Endothelial cell of umbilical vein (primary cell): ENCODE measurements around the gene RIC8B.

Experiments used
- EZH2 ChIP-seq: IDR thresholded peaks from 2 replicates; pipeline ENCODE4 v1.6.1; 2012; ENCODE audit warnings: borderline replicate concordance, low read depth, mild to moderate bottlenecking, moderate library complexity, low read length, inconsistent platforms; ENCODE audit not compliant: severe bottlenecking
- FOS ChIP-seq: IDR thresholded peaks from 2 replicates; pipeline ENCODE4 v1.6.1; 2011; ENCODE audit warnings: mild to moderate bottlenecking, low read length, moderate library complexity, borderline replicate concordance; ENCODE audit not compliant: insufficient read depth
- GATA2 ChIP-seq: IDR thresholded peaks from 2 replicates; pipeline ENCODE4 v1.7.0; 2011; ENCODE audit warnings: low read depth, mild to moderate bottlenecking, moderate library complexity, mixed read lengths, low read length; ENCODE audit not compliant: insufficient read length, insufficient read depth
- JUN ChIP-seq: IDR thresholded peaks from 2 replicates; pipeline ENCODE4 v1.6.1; 2011; ENCODE audit warnings: borderline replicate concordance, low read depth; ENCODE audit not compliant: insufficient read length, insufficient read depth
- POLR2A ChIP-seq: IDR thresholded peaks from 2 replicates; pipeline ENCODE4 v1.6.1; 2012; ENCODE audit warnings: low read depth, mild to moderate bottlenecking, control low read depth, low read length
- POLR2AphosphoS5 ChIP-seq: IDR thresholded peaks from 2 replicates; pipeline ENCODE4 v1.6.1; 2012; ENCODE audit warnings: low read depth, mild to moderate bottlenecking, control low read depth, low read length, moderate library complexity; ENCODE audit not compliant: insufficient read depth
- TF ChIP-seq, protein P1 (sequence below), 2 donors: IDR thresholded peaks; 1 replicate in 1 of 2; 2 replicates in 1 of 2; pipeline ENCODE4 v1.5.1; 2011; ENCODE audit warnings: low read length in 2 of 2, mild to moderate bottlenecking in 2 of 2, moderate library complexity in 2 of 2, control low read depth in 1 of 2, inconsistent platforms in 1 of 2, low read depth in 1 of 2; ENCODE audit not compliant: insufficient read depth in 1 of 2; ENCODE audit errors: extremely low read depth in 1 of 2

DNA sequence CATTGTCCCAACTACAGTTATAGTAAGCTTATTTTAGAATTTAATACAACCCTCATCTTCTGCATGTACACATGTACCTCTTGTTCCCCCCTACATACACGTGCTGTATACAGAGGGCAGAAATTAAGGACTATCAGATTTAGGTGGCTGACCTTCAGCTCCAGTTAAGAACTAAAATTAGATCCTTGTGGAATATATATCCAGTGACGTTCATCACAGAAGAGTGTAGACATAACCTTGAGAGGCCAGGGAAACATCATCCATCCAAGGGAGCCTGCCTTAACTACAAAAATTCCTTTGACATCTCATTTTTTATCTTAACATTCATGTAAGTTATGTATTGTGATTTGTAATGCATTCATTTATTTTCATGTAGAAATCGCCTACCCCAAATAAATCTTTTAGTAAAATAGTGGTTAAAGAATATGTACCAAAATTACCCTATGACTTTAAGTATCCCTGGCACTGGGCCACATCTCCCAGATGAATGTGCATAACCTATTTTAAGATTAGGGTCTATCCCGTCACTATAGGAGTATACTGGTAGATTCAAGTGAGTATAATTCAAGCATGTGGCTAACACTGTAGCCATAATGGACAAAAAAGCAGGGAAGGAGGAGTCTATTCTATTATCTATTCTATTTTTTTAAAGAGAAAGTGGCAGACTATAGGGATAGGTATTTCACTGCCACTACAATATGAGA, 27.5 kb downstream of the RIC8B start:
- TF ChIP-seq, protein P1, sequence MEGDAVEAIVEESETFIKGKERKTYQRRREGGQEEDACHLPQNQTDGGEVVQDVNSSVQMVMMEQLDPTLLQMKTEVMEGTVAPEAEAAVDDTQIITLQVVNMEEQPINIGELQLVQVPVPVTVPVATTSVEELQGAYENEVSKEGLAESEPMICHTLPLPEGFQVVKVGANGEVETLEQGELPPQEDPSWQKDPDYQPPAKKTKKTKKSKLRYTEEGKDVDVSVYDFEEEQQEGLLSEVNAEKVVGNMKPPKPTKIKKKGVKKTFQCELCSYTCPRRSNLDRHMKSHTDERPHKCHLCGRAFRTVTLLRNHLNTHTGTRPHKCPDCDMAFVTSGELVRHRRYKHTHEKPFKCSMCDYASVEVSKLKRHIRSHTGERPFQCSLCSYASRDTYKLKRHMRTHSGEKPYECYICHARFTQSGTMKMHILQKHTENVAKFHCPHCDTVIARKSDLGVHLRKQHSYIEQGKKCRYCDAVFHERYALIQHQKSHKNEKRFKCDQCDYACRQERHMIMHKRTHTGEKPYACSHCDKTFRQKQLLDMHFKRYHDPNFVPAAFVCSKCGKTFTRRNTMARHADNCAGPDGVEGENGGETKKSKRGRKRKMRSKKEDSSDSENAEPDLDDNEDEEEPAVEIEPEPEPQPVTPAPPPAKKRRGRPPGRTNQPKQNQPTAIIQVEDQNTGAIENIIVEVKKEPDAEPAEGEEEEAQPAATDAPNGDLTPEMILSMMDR (IDR thresholded peaks at IDR 0.05; ENCODE audit: extremely low read depth in 1 of 2, insufficient read depth in 1 of 2, low read depth in 1 of 2, low read length in 2 of 2): no peak
- TF ChIP-seq EZH2: no peak
- TF ChIP-seq POLR2AphosphoS5: no peak
- TF ChIP-seq JUN: no peak
- TF ChIP-seq FOS: no peak
- no peak for TF ChIP-seq POLR2A
- TF ChIP-seq GATA2: no peak
